Right atrium auricular region (tissue), 2 donors: ENCODE measurements around the gene AQP1. TPM values are rescaled to one million over a fixed set of nuclear protein-coding genes. Genes with fewer than 3 reads are reported as not detected.

Source experiments
- DNase-seq: peaks from one replicate; pipeline ENCODE4 v3.0.0-alpha.2; 2019; ENCODE audit warnings: low spot score
- H3K27ac ChIP-seq, 2 donors: fragments of 200-600 bp; sonication (generic); 1 replicate in 1 of 2; 2 replicates in 1 of 2; pipeline ENCODE4 v1.5.1; 2016 to 2019
- H3K27me3 ChIP-seq, 2 donors: fragments of 200-600 bp; sonication (generic); one replicate each; pipeline versions ENCODE4 v1.5.1 to v1.6.0; 2017 to 2019
- H3K36me3 ChIP-seq: fragments of 200-600 bp; sonication (generic); one replicate; pipeline ENCODE4 v1.5.1; 2016
- H3K4me1 ChIP-seq, 2 donors: fragments of 200-600 bp; sonication (generic); one replicate each; pipeline versions ENCODE4 v1.5.1 to v1.6.0; 2017 to 2019
- H3K4me3 ChIP-seq, 2 donors: fragments of 200-600 bp; sonication (generic); 1 replicate in 1 of 2; 2 replicates in 1 of 2; pipeline ENCODE4 v1.5.1; 2017 to 2019; ENCODE audit warnings: mild to moderate bottlenecking in 1 of 2, moderate library complexity in 1 of 2
- H3K9me3 ChIP-seq, 2 donors: fragments of 200-600 bp; sonication (generic); one replicate each; pipeline ENCODE4 v1.5.1; 2019
- total RNA-seq, 2 donors: library from RNA; depleted of rRNA; stranded (reverse); fragments of >200 nt; gene quantifications; one replicate each; pipeline ENCODE4 v1.1.0, GENCODE V29; 2016
- TF ChIP-seq, protein P1 (sequence below), 2 donors: fragments of 200-600 bp; sonication (generic); IDR thresholded peaks; one replicate each; pipeline ENCODE4 v1.5.1; 2019; ENCODE audit warnings: antibody characterized with exemption in 2 of 2

AQP1 gene
- total RNA-seq, 2 donors from 2014 or later: 353 to 517 TPM

DNA sequence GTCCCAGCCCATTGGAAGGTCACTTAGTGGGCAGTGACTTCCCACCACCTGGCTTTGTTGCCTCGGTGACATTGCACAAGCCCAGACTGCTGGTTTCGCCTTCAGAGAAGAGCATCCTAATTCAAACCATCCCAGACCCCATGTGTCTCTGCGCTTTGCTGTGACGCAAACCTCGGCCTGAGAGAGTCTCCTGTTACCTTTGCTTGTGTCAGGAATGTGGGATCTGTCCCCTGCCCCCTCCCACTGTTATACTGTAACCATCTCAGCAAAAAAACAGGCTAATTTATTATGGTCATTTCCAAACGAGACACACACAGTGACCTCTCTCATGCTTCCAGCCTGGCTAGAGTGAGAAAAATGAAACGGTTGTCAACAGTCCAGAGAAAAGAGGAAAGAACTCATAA lies 25.0 kb upstream of the AQP1 start:
- DNase-seq: no peak
- Histone ChIP-seq H3K27ac (no peak overlapping the region), H3K4me3 (no peak overlapping the region), H3K36me3 (no peaks in the 10 kb centered on the region), H3K27me3 (no peaks in the 10 kb centered on the region), H3K4me1 (peaks cover 0 to 38% of the 10 kb centered on the region in 2 donors), H3K9me3 (no peaks in the 10 kb centered on the region)
- TF ChIP-seq, protein P1, sequence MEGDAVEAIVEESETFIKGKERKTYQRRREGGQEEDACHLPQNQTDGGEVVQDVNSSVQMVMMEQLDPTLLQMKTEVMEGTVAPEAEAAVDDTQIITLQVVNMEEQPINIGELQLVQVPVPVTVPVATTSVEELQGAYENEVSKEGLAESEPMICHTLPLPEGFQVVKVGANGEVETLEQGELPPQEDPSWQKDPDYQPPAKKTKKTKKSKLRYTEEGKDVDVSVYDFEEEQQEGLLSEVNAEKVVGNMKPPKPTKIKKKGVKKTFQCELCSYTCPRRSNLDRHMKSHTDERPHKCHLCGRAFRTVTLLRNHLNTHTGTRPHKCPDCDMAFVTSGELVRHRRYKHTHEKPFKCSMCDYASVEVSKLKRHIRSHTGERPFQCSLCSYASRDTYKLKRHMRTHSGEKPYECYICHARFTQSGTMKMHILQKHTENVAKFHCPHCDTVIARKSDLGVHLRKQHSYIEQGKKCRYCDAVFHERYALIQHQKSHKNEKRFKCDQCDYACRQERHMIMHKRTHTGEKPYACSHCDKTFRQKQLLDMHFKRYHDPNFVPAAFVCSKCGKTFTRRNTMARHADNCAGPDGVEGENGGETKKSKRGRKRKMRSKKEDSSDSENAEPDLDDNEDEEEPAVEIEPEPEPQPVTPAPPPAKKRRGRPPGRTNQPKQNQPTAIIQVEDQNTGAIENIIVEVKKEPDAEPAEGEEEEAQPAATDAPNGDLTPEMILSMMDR (IDR thresholded peaks at IDR 0.05): no peak

DNA sequence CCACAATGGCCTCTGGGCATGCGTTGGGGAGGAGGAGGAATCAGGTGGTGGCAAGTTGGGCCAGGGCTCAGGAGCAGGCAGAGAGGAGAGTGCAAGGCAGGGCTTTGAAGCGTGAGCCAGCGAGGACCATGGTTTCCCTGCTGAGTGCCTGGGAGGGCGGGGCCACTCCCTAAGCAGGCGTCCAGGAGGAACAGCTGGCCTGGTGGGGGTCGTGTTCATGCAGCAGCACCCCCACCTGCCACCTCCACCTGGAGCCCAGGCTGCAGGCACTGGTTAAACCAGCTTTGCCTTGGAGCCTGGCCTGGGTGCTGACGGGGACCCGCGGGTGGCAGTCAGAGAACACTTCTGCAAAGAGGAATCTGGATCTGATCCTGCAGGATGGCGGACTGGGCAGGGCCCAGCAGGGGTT lies 24.2 kb upstream of the AQP1 start:
- H3K4me3 ChIP-seq: no peak overlapping the region
- no peak overlapping the region for H3K27ac ChIP-seq
- TF ChIP-seq, protein P1 (IDR thresholded peaks at IDR 0.05): no peak
- H3K36me3 ChIP-seq: no peaks in the 10 kb centered on the region
- no peaks in the 10 kb centered on the region for H3K9me3 ChIP-seq
- DNase-seq: no peak
- peaks cover 0 to 39% of the 10 kb centered on the region in 2 donors for H3K4me1 ChIP-seq
- H3K27me3 ChIP-seq: no peaks in the 10 kb centered on the region

DNA sequence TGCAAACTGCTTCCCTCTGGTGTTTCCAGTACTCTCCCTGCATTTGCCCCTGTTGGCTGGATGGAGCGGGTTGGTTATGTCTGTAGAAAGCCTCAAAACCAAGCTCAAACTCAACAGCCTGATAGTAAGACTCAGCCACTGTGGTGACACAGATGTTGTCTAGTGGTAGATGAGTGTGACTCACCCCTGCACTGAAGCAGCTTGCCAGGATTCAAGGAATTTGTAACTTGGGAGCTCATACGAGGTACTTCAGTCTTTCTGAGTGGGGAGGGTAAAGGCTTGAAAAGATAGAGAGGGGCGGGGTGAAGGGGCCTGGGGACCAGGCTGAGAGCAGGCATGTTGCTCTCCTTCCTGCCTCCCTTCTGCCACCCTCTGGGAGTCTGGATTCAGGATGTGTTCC lies 22.9 kb upstream of the AQP1 start:
- no peak overlapping the region for H3K4me3 ChIP-seq
- peak; percentile 79 for DNase-seq
- peaks cover 0 to 52% of the 10 kb centered on the region in 2 donors for H3K4me1 ChIP-seq
- H3K36me3 ChIP-seq: no peaks in the 10 kb centered on the region
- no peaks in the 10 kb centered on the region for H3K9me3 ChIP-seq
- H3K27me3 ChIP-seq: no peaks in the 10 kb centered on the region
- no peak overlapping the region for H3K27ac ChIP-seq
- TF ChIP-seq, protein P1 (IDR thresholded peaks at IDR 0.05): no peak

DNA sequence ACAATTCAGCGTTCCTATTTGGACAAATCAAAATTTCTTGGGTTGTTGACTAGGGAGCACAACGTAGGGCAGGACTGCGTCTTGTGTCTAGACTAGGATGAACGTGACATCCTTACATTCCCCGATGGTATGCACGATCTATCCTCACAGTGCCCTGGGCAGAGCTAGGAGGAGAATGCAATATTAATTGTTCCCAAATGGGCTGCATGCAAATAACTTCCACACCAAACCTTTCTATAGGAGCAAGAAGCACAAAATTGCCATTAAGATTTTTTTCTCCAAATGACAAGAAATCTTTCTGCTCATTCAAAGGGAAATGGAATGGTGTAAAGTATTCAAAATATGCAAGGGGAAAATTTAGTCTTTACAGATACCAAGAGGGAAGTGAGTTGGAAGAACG lies 21.4 kb upstream of the AQP1 start:
- DNase-seq: no peak
- TF ChIP-seq, protein P1 (IDR thresholded peaks at IDR 0.05): no peak
- H3K27me3 ChIP-seq: no peaks in the 10 kb centered on the region
- H3K4me1 ChIP-seq: peaks cover 0 to 67% of the 10 kb centered on the region in 2 donors
- H3K36me3 ChIP-seq: no peaks in the 10 kb centered on the region
- H3K27ac ChIP-seq: no peak overlapping the region
- H3K9me3 ChIP-seq: no peaks in the 10 kb centered on the region
- H3K4me3 ChIP-seq: no peak overlapping the region

DNA sequence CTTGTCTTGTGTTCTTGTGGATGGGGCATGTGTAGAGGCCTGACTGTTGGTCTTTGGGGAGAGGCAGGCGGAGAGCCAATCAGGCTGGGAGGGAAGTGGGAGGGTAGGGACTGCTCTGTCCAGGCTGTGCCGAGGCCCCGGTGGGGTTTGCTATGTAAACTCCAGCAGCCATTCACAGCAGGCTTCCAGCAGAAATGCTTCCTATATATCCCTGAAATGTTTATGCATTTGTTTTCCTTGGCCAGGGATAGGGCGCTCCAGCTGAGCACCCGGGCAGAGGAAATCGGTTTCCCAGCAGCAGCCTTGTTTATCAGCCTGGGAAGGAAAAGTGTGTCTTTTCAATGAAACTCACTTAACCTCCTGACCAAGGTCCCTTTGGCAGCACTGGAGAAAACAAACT lies 18.3 kb upstream of the AQP1 start:
- Histone ChIP-seq H3K36me3 (no peaks in the 10 kb centered on the region), H3K27ac (peak overlapping the region; percentile 42 to 50), H3K4me3 (no peak overlapping the region), H3K4me1 (peaks cover 0 to 73% of the 10 kb centered on the region in 2 donors), H3K9me3 (no peaks in the 10 kb centered on the region), H3K27me3 (no peaks in the 10 kb centered on the region)
- no peak for DNase-seq
- TF ChIP-seq, protein P1 (IDR thresholded peaks at IDR 0.05): no peak

DNA sequence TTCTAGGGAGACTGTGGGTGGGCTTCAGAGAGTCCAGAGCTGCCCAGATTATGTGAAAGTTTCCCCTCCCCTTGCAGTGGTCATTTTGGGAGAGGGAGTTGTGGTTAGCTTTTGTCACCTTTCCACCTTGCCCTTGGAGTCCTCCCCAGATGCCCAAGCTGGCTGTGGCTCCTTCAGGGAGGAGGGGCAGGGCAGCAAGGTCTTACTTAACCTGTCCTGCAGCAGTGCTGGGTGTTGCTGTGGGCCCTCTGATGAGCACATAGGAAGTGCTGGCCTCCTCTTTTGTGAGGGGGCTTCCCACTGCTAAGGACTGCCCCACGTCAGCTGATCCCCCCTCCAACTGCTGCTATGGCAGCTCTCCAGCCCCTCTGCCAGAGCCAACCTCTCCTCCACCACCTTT lies 17.6 kb upstream of the AQP1 start:
- no peak for DNase-seq
- Histone ChIP-seq H3K27ac (peak overlapping the region; percentile 42 to 50), H3K4me3 (no peak overlapping the region), H3K36me3 (no peaks in the 10 kb centered on the region), H3K4me1 (peaks cover 0 to 73% of the 10 kb centered on the region in 2 donors), H3K9me3 (no peaks in the 10 kb centered on the region), H3K27me3 (no peaks in the 10 kb centered on the region)
- TF ChIP-seq, protein P1 (IDR thresholded peaks at IDR 0.05): no peak
